ENCODE data around the gene KRTAP19-6. TPM values are rescaled to one million over a fixed set of nuclear protein-coding genes. Genes with fewer than 3 reads are reported as not detected.

The KRTAP19-6 gene
- total and polyA plus RNA-seq, 4 donors: not detected

DNA sequence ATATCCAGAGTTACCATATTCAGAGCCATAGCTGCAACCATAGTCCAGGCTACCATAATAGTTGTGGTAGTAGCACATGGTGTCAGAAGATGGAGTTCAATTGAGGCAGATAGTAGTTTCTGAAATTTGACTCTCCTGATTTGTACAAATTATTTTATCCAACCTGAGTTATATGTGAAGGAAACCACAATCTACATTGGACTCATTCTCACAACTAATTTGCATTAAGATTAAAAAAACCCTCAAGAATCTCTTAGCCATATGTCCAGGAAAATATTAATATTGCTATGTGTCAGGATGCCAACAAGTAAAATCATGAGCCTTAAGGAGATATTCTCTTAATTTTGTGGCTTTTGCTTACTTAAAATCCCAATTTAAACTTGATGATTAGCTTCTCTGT lies 48.6 kb upstream of the KRTAP19-6 start, which contains the start of gene KRTAP22-2:
KRTAP22-2 (minus strand) TSS at position 101 of the 400 bp plus-strand sequence.
- H3K27me3 ChIP-seq (ENCODE audit: control insufficient read depth in 4 of 4, insufficient read depth in 4 of 4, low read length in 3 of 4): no peaks in the 10 kb centered on the region
- no peaks in the 10 kb centered on the region for H3K4me1 ChIP-seq (ENCODE audit: control insufficient read depth in 4 of 4, insufficient read depth in 4 of 4, low read length in 3 of 4)
- no peaks in the 10 kb centered on the region for H3K36me3 ChIP-seq (ENCODE audit: control insufficient read depth in 4 of 4, insufficient read depth in 3 of 4, low read depth in 1 of 4, low read length in 3 of 4)
- TF ChIP-seq FOXA1 (IDR thresholded peaks at IDR 0.05): no peak
- no peak for TF ChIP-seq GABPA (IDR thresholded peaks at IDR 0.05 in 1 of 2, conservative IDR thresholded peaks at IDR 0.05 in 1 of 2)
- TF ChIP-seq HNF4G (IDR thresholded peaks at IDR 0.05): no peak
- TF ChIP-seq EGR1 (IDR thresholded peaks at IDR 0.05; ENCODE audit: low read depth in 2 of 2): no peak
- no peak for TF ChIP-seq FOXA2 (IDR thresholded peaks at IDR 0.05)
- no peak for TF ChIP-seq RXRA (IDR thresholded peaks at IDR 0.05)
- TF ChIP-seq, protein P1, sequence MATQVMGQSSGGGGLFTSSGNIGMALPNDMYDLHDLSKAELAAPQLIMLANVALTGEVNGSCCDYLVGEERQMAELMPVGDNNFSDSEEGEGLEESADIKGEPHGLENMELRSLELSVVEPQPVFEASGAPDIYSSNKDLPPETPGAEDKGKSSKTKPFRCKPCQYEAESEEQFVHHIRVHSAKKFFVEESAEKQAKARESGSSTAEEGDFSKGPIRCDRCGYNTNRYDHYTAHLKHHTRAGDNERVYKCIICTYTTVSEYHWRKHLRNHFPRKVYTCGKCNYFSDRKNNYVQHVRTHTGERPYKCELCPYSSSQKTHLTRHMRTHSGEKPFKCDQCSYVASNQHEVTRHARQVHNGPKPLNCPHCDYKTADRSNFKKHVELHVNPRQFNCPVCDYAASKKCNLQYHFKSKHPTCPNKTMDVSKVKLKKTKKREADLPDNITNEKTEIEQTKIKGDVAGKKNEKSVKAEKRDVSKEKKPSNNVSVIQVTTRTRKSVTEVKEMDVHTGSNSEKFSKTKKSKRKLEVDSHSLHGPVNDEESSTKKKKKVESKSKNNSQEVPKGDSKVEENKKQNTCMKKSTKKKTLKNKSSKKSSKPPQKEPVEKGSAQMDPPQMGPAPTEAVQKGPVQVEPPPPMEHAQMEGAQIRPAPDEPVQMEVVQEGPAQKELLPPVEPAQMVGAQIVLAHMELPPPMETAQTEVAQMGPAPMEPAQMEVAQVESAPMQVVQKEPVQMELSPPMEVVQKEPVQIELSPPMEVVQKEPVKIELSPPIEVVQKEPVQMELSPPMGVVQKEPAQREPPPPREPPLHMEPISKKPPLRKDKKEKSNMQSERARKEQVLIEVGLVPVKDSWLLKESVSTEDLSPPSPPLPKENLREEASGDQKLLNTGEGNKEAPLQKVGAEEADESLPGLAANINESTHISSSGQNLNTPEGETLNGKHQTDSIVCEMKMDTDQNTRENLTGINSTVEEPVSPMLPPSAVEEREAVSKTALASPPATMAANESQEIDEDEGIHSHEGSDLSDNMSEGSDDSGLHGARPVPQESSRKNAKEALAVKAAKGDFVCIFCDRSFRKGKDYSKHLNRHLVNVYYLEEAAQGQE (IDR thresholded peaks at IDR 0.05): no peak
- TF ChIP-seq SP1 (IDR thresholded peaks at IDR 0.05): no peak
- no peak for TF ChIP-seq HNF4A (conservative IDR thresholded peaks at IDR 0.05)
- TF ChIP-seq, protein P2, sequence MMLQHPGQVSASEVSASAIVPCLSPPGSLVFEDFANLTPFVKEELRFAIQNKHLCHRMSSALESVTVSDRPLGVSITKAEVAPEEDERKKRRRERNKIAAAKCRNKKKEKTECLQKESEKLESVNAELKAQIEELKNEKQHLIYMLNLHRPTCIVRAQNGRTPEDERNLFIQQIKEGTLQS (IDR thresholded peaks at IDR 0.05): no peak
- TF ChIP-seq, protein P3, sequence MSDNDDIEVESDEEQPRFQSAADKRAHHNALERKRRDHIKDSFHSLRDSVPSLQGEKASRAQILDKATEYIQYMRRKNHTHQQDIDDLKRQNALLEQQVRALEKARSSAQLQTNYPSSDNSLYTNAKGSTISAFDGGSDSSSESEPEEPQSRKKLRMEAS (IDR thresholded peaks at IDR 0.05): no peak
- TF ChIP-seq, protein P4, sequence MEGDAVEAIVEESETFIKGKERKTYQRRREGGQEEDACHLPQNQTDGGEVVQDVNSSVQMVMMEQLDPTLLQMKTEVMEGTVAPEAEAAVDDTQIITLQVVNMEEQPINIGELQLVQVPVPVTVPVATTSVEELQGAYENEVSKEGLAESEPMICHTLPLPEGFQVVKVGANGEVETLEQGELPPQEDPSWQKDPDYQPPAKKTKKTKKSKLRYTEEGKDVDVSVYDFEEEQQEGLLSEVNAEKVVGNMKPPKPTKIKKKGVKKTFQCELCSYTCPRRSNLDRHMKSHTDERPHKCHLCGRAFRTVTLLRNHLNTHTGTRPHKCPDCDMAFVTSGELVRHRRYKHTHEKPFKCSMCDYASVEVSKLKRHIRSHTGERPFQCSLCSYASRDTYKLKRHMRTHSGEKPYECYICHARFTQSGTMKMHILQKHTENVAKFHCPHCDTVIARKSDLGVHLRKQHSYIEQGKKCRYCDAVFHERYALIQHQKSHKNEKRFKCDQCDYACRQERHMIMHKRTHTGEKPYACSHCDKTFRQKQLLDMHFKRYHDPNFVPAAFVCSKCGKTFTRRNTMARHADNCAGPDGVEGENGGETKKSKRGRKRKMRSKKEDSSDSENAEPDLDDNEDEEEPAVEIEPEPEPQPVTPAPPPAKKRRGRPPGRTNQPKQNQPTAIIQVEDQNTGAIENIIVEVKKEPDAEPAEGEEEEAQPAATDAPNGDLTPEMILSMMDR (IDR thresholded peaks at IDR 0.05; ENCODE audit: low read depth, low read length, missing input control): no peak
- TF ChIP-seq NR2F2 (IDR thresholded peaks at IDR 0.05): no peak
- TF ChIP-seq, protein P5, sequence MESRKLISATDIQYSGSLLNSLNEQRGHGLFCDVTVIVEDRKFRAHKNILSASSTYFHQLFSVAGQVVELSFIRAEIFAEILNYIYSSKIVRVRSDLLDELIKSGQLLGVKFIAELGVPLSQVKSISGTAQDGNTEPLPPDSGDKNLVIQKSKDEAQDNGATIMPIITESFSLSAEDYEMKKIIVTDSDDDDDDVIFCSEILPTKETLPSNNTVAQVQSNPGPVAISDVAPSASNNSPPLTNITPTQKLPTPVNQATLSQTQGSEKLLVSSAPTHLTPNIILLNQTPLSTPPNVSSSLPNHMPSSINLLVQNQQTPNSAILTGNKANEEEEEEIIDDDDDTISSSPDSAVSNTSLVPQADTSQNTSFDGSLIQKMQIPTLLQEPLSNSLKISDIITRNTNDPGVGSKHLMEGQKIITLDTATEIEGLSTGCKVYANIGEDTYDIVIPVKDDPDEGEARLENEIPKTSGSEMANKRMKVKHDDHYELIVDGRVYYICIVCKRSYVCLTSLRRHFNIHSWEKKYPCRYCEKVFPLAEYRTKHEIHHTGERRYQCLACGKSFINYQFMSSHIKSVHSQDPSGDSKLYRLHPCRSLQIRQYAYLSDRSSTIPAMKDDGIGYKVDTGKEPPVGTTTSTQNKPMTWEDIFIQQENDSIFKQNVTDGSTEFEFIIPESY (IDR thresholded peaks at IDR 0.05): no peak
- no peak for TF ChIP-seq TAF1 (conservative IDR thresholded peaks at IDR 0.05)
- TF ChIP-seq RAD21 (IDR thresholded peaks at IDR 0.05): no peak
- no peak for TF ChIP-seq JUND (IDR thresholded peaks at IDR 0.05)
- no peak for TF ChIP-seq YY1 (IDR thresholded peaks at IDR 0.05)
- no peak within 1 kb of the TSS for H3K4me3 ChIP-seq (ENCODE audit: low read depth in 1 of 3, low read length in 3 of 3)
- DNase-seq (ENCODE audit: low spot score): no peak
- no peaks in the 10 kb centered on the region for H3K9me3 ChIP-seq (ENCODE audit: control insufficient read depth in 4 of 4, low read length in 3 of 4)
- no peak within 1 kb of the TSS for H3K9ac ChIP-seq (ENCODE audit: low read depth in 1 of 2, low read length in 2 of 2)
- H3K27ac ChIP-seq (ENCODE audit: low read depth in 1 of 2, low read length in 2 of 2): no peak within 1 kb of the TSS
